Transverse colon (tissue), 3 donors: ENCODE results near the gene CLDN14.

ENCODE experiments used
- CTCF ChIP-seq, 5 experiments: fragments of 200-600 bp in 3 of 5; fragments of 450-650 bp in 2 of 5; sonication (generic) in 3 of 5; IDR thresholded peaks; 1 replicate in 2 of 5; 2 replicates in 3 of 5; pipeline ENCODE4 v1.5.1; 2016 to 2017; ENCODE audit warnings: antibody characterized with exemption in 5 of 5, inconsistent platforms in 3 of 5, mild to moderate bottlenecking in 2 of 5, moderate library complexity in 1 of 5
- POLR2A ChIP-seq: fragments of 450-650 bp; IDR thresholded peaks from one replicate; pipeline ENCODE4 v1.6.1; 2016; ENCODE audit warnings: antibody characterized with exemption, mild to moderate bottlenecking, moderate library complexity

DNA sequence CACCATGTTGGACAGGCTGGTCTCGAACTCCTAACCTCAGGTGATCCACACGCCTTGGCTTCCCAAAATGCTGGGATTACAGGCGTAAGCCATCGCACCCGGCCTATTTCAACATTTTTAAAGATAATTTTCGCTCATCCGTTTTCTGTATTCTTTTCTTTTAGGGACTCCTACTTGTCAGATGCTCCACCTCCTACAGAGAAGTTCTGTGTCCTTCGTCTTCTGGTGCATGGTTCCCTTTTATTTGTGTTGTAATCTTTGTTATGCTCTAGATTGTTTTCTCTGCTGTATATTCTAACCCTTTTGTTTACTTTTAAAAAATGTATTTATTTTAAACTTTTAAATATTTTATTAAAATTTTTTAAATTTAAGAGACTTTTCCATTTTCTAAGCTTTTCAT, 28.4 kb downstream of the CLDN14 start:
- no peak for TF ChIP-seq CTCF (IDR thresholded peaks at IDR 0.05)
- no peak for TF ChIP-seq POLR2A
